GM12892 (cell line): Measurements from ENCODE around the gene PRKN.

Experiments used
- POLR2A ChIP-seq: IDR thresholded peaks from 2 replicates; pipeline ENCODE4 v1.6.1; 2011; ENCODE audit warnings: low read depth, low read length, control low read depth
- POLR2AphosphoS5 ChIP-seq: IDR thresholded peaks from 2 replicates; pipeline ENCODE4 v1.6.1; 2011; ENCODE audit warnings: low read depth, low read length, control low read depth

GRCh38 chr6:161869491-161869890 lies 858.1 kb downstream of the PRKN start:
- TF ChIP-seq POLR2AphosphoS5: no peak
- no peak for TF ChIP-seq POLR2A
